ENCODE results near the gene CEL.
"Not testable (repeated sequence)": the region's sequence is repeated elsewhere in the genome, so short reads cannot be mapped to it uniquely, and the experiment has no call there.

The CEL gene

GRCh38 chr9:133061764-133062145, at the start of gene CEL:
TSS of gene CEL (plus strand) at chr9:133061981. CDS start at chr9:133062003, 22 bp downstream.
- not testable (repeated sequence) for DNase-seq

- no peak for DNase-seq
These were observed 47.1 kb upstream of the CEL start for GRCh38 chr9:133014696-133015095.

- peak; percentile 16 for DNase-seq
These were observed 38.5 kb upstream of the CEL start for GRCh38 chr9:133023117-133023890.

- DNase-seq: no peak
These were observed 35.4 kb upstream of the CEL start for GRCh38 chr9:133026426-133026825.

GRCh38 chr9:133027134-133027533, 34.6 kb upstream of the CEL start:
- no peak for DNase-seq

GRCh38 chr9:133028221-133028620, 33.6 kb upstream of the CEL start:
- DNase-seq: no peak

- DNase-seq: no peak
These were observed 31.8 kb upstream of the CEL start for GRCh38 chr9:133029994-133030316.

GRCh38 chr9:133030317-133031129, 31.3 kb upstream of the CEL start, which contains the start of gene GTF3C5:
TSS of gene GTF3C5 (plus strand) at chr9:133030997. CDS start at chr9:133031012, 15 bp downstream.
- DNase-seq: peak; percentile 89

GRCh38 chr9:133031130-133031422, 30.7 kb upstream of the CEL start:
- no peak for DNase-seq

- DNase-seq: no peak
These were observed 30.3 kb upstream of the CEL start for GRCh38 chr9:133031496-133031911.

- no peak for DNase-seq
These were observed 29.6 kb upstream of the CEL start for GRCh38 chr9:133032171-133032570.

GRCh38 chr9:133035669-133036068, 26.1 kb upstream of the CEL start:
- no peak for DNase-seq

GRCh38 chr9:133037775-133038515, 23.8 kb upstream of the CEL start:
- no peak for DNase-seq

GRCh38 chr9:133040892-133041479, 20.8 kb upstream of the CEL start:
- not testable (repeated sequence) for DNase-seq

GRCh38 chr9:133041958-133042357, 19.8 kb upstream of the CEL start:
- no peak for DNase-seq

GRCh38 chr9:133042676-133043075, 19.1 kb upstream of the CEL start:
- DNase-seq: no peak

GRCh38 chr9:133043449-133044035, 18.2 kb upstream of the CEL start:
- DNase-seq: no peak

GRCh38 chr9:133044125-133044524, 17.7 kb upstream of the CEL start:
- DNase-seq: no peak

GRCh38 chr9:133044661-133045060, 17.1 kb upstream of the CEL start:
- no peak for DNase-seq

- DNase-seq: no peak
These were observed 16.6 kb upstream of the CEL start for GRCh38 chr9:133045132-133045531.

GRCh38 chr9:133046196-133046899, 15.4 kb upstream of the CEL start:
- DNase-seq: no peak

GRCh38 chr9:133046900-133047295, 14.9 kb upstream of the CEL start:
- no peak for DNase-seq

Data from activated effector memory CD4-positive, alpha-beta T cell treated with Interleukin-2 at 50 U/mL for 16 hours (primary cell).